Mononuclear cell (primary cell): Measurements from ENCODE around the gene RPA1. TPM values are rescaled to one million over a fixed set of nuclear protein-coding genes. Genes with fewer than 3 reads are reported as not detected.
"Not testable (repeated sequence)": the region's sequence is repeated elsewhere in the genome, so short reads cannot be mapped to it uniquely, and the experiment has no call there.

ENCODE experiments used
- H3K27me3 ChIP-seq: 2 replicates; pipeline ENCODE4 v1.6.0; 2011; ENCODE audit warnings: low read length, control low read depth; ENCODE audit not compliant: insufficient read depth
- H3K4me1 ChIP-seq: 2 replicates; pipeline ENCODE4 v1.5.1; 2011; ENCODE audit warnings: mild to moderate bottlenecking, low read length, control low read depth; ENCODE audit not compliant: insufficient read depth
- H3K4me3 ChIP-seq: 2 replicates; pipeline ENCODE4 v1.5.1; 2011; ENCODE audit warnings: mild to moderate bottlenecking, low read length, moderate library complexity
- H3K9me3 ChIP-seq: 2 replicates; pipeline ENCODE4 v1.5.1; 2011; ENCODE audit warnings: low read depth, mild to moderate bottlenecking, control low read depth, low read length
- total RNA-seq: library from RNA; depleted of rRNA; stranded (reverse); fragments of >200 nt; gene quantifications from one replicate; pipeline ENCODE4 v1.2.3, GENCODE V29; 2012

Gene RPA1
- total RNA-seq, 1 donor: 21.3 TPM

DNA sequence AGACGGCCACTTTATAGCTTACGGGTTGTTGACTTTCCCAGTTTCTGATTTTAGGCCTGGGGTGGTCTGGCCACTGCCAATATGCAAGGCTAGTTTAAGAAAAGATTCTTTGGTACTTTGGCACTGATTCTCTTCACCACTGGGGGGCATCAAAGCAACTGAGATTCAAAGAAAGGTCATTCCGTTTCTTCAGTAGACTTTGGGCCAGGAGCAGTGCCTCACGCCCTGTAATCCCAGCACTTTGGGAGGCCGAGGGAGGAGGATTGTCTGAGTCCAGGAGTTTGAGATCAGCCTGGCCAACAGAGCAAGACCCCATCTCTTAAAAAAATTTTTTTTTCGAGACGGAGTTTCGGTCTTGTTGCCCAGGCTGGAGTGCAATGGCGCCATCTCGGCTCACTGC is 53.0 kb downstream of the RPA1 start:
- Histone ChIP-seq H3K9me3 (no peaks in the 10 kb centered on the region), H3K4me3 (no peak overlapping the region), H3K27me3 (no peaks in the 10 kb centered on the region)

DNA sequence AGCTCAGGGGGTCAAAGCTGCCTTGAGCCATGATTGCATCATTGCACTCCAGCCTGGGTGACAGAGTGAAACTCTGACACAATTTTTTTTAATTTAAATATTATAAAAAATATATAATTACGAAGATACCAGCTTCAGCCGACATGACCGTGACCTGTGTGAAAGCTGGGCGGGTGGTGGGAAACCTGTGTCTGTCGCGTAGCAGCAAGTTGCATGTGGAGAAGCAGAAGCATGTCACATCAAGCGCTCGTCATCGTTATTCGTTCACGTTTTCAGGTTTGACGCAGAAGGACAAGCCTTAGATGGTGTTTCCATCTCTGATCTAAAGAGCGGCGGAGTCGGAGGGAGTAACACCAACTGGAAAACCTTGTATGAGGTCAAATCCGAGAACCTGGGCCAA is 53.7 kb downstream of the RPA1 start:
- Histone ChIP-seq H3K4me3 (no peak overlapping the region), H3K4me1 (no peaks in the 10 kb centered on the region), H3K27me3 (no peaks in the 10 kb centered on the region), H3K9me3 (no peaks in the 10 kb centered on the region)

More for the DNA sequence above, 53.0 kb downstream of the RPA1 start:
- no peaks in the 10 kb centered on the region for H3K4me1 ChIP-seq

DNA sequence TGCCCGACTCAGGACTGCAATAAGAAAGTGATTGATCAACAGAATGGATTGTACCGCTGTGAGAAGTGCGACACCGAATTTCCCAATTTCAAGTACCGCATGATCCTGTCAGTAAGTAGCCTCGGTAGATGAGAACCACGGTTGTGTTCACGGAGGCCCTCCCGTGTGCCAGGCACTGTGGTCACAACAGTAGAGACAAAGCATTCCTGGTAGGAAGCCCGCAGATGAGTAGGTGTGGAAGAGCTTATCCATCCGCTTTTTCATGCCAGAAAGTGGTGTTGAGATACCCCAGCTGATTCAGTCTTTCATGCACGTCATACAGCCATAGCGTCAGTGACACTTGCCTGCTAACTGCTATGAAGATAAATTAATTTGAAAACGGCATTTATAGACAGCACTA is 58.9 kb downstream of the RPA1 start:
- Histone ChIP-seq H3K9me3 (no peaks in the 10 kb centered on the region), H3K4me1 (no peaks in the 10 kb centered on the region), H3K27me3 (no peaks in the 10 kb centered on the region), H3K4me3 (no peak overlapping the region)

DNA sequence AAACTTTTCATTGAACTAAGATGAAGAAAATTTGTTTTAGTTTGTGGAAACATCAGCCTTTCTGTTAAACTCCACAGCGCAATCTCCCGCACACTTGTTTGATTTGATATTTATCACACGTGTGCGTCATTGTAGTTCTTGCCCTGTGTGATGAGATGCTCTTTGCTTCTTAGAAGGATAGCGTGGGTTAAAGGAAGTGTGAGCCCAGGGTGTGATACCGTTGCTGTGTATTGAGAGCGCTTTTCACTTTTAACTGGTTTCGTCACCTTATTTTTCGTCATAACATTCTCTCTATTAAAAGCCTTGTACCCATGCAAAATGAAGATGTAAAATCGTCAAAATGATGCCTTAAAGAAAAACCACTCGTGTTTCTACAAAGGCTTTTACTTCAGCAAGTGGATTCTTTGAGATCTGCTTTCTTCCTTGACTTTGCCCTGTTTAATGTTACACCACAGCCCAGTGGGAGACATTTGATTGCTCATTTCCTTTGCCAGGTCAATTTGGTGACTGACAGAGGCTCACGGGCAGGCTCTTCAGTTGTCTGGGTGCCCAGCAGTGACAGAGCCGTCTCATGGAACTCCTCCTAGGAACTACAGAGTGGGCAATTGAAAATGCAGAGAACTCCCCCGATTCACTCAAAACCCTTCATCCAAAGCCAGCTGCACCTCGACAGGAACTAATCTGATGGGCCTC is 61.1 kb downstream of the RPA1 start:
- no peaks in the 10 kb centered on the region for H3K9me3 ChIP-seq
- no peaks in the 10 kb centered on the region for H3K4me1 ChIP-seq
- H3K4me3 ChIP-seq: no peak overlapping the region
- H3K27me3 ChIP-seq: no peaks in the 10 kb centered on the region

DNA sequence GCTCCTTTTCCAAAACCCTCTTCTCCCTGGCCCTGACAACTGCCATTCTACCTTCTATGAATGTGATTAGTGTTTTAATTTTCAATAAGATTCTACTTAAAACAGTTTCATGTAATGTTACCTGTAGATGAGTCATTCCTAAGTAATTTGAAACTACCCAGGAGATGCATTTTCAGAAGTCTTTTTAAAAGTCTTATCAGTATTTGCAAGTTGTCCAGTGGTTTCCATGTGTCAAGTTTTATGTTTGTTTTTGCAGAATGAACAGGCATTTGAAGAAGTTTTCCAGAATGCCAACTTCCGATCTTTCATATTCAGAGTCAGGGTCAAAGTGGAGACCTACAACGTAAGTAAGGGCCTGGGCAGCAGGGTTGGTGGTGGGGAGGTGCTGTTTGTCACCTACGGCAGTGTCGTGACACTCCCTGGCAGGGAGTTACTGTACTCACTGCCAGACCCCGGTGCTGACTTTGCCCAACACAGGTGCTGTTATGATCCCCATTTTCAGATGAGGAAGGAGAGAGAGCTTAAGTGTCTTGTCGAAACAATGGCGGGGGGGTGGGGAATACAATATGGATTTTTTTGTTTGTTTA is 65.0 kb downstream of the RPA1 start:
- Histone ChIP-seq H3K4me3 (no peak overlapping the region), H3K27me3 (no peaks in the 10 kb centered on the region), H3K4me1 (no peaks in the 10 kb centered on the region), H3K9me3 (no peaks in the 10 kb centered on the region)

DNA sequence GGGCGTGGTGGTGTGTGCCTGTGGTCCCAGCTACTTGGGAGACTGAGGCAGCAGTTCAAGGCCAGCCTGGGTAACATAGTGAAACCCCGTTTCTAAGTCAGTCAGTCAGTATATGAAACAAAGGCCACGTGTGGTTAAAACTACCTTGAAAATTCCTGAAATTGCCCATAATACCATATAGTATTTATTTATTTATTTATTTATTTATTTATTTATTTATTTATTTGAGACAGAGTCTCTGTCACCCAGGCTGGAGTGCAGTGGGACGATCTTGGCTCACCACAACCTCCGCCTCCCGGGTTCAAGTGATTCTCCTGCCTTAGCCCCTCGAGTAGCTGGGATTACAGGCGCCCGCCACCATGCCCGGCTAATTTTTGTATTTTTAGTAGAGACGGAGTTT is 65.7 kb downstream of the RPA1 start:
- not testable (repeated sequence) for H3K4me3 ChIP-seq, H3K27me3 ChIP-seq, H3K9me3 ChIP-seq, H3K4me1 ChIP-seq

DNA sequence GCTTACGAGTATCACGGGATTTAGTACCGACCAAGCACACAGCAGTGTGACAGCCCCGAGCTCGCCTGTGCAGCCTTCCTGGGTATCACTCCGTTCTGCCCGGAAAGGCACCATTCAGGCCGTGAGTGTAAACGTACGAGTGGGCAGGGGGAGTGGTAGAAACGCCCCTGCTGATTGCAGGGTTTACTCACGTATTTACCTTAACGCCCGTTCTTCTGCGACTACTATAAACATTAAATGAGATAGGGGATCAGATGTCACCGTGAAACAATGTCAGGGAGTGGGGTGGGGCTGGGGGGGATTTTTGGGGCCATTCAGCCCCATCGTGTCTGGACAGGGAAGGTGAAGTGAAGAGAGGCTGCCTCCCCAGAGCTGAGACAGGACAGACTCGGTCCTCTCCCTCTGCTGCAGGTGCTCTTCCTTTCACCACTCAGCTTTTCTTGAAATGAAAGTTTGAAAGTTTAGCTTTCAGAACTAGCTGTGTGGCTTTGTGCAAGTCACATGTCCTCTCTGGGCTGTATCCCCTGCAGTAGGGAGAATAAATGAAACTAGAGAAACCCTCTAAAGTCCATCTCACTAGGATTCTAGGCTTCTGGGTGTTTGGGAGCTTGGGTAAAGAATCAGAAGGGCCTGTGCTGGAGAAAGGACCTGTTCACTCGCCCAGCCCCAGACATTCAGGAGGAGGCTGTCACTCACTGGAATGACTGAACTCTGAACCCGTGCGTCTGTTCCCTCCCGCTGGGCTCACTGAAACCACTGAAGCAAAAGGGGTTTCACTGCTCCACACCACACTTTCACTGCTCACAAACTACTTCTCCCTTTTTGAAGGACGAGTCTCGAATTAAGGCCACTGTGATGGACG is 66.7 kb downstream of the RPA1 start:
- Histone ChIP-seq H3K27me3 (no peaks in the 10 kb centered on the region), H3K9me3 (no peaks in the 10 kb centered on the region), H3K4me3 (no peak overlapping the region), H3K4me1 (no peaks in the 10 kb centered on the region)

DNA sequence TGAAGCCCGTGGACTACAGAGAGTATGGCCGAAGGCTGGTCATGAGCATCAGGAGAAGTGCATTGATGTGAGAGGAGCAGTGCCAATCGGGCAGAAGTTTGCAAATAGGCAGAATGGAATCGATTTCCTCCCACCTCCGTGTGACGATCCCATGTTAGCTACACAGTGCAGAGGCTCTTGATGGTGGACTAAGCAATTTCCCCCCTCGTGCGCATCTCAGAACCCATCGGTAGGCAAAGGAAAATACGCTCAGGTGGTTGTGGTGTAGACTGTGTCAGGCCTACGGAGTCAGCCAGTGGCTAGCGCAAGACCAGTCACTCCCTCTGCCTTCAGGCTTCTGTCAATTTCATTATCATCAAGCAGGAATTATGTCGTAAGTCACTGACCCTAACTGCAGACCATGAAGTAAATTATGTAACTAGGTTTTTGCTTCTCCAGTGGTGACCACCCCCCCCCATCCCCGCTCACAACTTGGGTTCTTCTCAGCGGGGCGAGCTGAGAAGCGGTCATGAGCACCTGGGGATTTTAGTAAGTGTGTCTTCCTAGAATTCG is 67.4 kb downstream of the RPA1 start:
- no peaks in the 10 kb centered on the region for H3K27me3 ChIP-seq
- no peak overlapping the region for H3K4me3 ChIP-seq
- H3K4me1 ChIP-seq: no peaks in the 10 kb centered on the region
- H3K9me3 ChIP-seq: no peaks in the 10 kb centered on the region

DNA sequence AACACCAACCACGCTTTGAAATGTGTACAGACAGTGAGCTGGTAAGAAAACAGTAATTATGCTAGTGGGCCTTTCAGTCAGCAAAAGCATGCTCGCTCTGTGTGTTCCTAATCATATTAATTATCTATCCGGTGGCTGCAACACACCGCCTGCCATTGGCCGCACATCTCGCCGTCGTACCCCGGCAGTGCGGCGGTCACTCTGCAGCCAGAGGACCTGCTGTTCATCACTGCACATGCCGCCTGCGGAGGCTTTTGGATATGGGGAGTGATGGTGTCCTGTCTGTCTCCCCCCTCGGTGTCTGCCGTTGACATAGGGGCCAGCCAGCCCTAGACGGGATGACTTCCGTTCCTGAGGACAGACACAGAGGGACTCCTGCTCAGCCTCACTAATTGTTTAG is 68.5 kb downstream of the RPA1 start:
- no peaks in the 10 kb centered on the region for H3K4me1 ChIP-seq
- H3K9me3 ChIP-seq: no peaks in the 10 kb centered on the region
- no peaks in the 10 kb centered on the region for H3K27me3 ChIP-seq
- no peak overlapping the region for H3K4me3 ChIP-seq

DNA sequence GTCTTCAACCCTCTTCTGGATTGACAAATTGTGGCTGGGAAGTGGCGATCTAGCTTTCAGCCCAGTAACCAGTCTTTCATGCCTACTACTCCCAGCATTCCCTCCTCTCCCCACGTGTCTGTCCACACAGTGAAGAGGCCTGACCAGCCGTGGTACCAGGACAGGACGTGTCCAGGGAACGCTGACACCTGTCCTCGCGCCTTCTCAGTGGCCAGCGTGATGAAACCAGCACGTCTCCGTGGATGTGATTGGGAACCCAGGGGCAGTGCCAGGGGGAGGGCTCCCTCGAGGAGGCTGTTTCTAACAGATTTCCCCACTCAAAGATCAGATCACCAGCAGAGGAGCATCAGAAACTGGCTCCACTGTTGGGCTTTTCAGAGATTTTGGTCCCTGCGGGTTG is 69.1 kb downstream of the RPA1 start:
- H3K27me3 ChIP-seq: no peaks in the 10 kb centered on the region
- no peaks in the 10 kb centered on the region for H3K9me3 ChIP-seq
- no peaks in the 10 kb centered on the region for H3K4me1 ChIP-seq
- no peak overlapping the region for H3K4me3 ChIP-seq

DNA sequence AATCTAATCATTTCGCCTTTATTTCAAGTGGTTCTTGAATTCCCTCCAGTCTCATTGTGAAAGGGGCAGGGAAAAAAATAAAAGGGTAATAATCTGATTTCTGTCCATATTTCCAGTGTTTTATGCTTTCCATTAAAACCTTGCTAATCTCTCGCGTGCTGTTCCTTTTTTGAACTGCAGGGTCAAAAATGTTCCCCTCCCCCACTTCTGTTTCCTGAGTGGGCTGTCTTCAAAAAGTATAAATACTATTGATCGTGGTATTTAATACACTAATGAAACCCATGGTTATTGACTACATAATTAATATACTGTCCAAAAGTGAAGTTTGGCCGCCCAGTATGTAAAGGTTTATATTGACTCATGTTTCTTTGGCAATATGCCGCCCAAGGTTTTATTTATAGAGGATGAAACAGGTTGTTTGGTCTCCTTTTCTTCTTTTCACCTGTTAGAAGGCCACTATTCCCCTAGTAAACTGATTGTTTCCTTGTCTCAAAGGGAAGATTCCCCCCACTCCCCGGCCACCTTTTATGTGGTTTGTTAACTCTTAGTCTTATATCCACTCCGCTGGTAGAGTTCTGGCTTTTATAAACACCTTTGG is 69.7 kb downstream of the RPA1 start:
- Histone ChIP-seq H3K27me3 (peaks cover under 1% of the 10 kb centered on the region), H3K9me3 (no peaks in the 10 kb centered on the region), H3K4me1 (no peaks in the 10 kb centered on the region), H3K4me3 (no peak overlapping the region)

DNA sequence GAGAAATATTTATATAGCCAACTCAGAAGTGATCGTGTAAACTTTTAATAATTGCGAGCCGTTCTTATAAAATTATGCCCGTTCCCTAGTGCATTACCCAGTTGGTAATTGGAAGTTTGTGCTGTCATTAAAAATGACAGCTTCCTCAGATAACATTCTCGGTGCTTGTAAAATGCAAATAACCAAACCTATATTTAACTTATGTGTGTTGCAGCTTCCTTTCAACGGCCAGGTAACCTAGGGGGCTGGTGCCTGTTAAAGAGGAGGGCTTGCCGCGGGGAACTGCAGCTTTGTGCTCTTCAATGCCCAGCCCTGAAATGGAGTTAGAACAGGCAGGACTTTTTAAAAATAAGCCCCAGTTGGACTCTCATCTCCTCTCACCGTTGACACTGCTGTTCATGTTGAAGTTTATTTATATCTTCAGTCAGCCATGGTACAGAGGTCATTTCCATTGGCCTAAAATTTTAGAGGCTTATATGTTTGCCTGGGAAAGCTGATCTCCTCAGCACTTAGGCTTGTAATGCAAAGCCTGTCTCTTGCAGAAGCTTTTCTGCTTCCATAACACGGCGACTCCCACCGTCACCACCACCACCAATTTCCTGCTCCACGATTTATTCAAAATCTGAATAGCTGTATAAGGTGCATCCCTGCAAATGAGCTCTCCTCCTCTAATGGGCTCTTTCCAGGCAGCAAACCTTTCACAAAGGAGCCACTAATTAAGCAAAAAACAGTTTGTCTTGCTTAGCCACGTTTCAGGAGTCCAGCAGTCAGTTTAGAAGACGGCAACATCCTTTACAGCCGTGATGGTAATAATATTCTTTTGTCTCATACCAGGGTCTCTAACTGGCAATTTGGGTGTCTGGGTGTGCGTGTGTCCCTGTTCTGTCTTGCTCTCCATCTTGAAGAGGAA is 74.7 kb downstream of the RPA1 start:
- Histone ChIP-seq H3K9me3 (no peaks in the 10 kb centered on the region), H3K27me3 (peaks cover 45% of the 10 kb centered on the region), H3K4me1 (peaks cover 10% of the 10 kb centered on the region), H3K4me3 (no peak overlapping the region)

DNA sequence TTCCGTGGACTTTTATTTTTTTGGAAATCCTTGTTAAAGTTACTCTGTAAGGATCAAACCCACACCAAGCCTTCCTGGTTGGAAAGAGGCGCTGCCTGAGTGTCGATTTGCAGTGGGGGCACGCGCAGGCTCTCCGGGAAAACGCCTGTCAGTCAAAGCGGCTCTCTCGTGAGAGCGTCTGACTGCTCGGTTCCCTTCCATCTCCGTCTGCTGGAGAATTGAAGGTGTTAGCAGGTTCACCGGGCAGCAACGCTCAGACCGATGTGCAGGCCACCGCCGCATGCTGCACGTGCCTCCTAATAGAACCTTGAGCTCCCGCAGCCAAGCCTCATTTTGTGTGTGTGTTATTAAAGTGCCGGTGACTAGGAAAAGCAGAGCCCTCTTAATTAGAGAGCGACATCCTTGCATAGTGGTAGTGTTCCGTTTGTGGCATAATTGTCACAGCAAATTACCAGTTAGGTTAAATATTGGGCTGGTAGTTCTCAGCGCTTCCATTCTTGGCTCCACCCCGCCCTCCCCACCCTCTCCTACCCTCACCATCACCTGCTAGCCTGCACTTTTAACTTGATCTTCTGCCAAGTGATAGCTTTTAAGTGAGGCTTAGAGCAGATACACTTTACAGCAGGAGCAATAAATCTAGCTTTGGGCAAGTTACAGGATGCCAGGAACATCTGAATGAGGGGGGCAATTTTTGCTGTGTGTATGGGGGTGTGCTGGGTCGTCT is 75.5 kb downstream of the RPA1 start:
- no peaks in the 10 kb centered on the region for H3K9me3 ChIP-seq
- no peak overlapping the region for H3K4me3 ChIP-seq
- H3K27me3 ChIP-seq: peaks cover 53% of the 10 kb centered on the region
- H3K4me1 ChIP-seq: peaks cover 10% of the 10 kb centered on the region

DNA sequence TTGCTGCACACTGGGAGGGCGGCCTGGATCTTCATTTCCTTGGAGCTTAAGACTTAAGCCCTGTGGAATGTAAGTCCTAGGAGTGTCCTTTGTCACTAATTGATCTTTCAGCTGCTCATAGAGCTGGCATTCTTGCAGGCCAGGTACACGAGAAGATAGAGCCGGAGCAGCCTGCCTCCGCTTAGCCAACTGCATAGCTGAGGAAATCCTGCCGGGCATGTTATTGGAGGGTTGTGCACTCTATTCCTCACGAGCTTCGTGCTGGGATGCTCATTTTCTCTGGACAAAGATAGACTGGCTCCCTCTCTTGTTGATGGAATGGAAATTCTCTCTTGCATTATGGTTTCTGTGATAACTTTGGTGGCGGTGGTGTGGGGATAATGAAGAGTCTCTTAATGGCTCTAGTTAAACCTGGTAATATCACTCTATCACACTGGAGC is 76.9 kb downstream of the RPA1 start:
- no peak overlapping the region for H3K4me3 ChIP-seq
- no peaks in the 10 kb centered on the region for H3K9me3 ChIP-seq
- H3K4me1 ChIP-seq: peaks cover 10% of the 10 kb centered on the region
- H3K27me3 ChIP-seq: peaks cover 57% of the 10 kb centered on the region
